IgD-negative memory B cell (primary cell): Measurements from ENCODE around the gene VAV2. TPM values are rescaled to one million over a fixed set of nuclear protein-coding genes. Genes with fewer than 3 reads are reported as not detected.

Experiments
- H3K27ac Mint-ChIP-seq, 3 donors: one replicate each; pipeline ENCODE4 v1.8.0; 2020 to 2022; ENCODE audit warnings: mild to moderate bottlenecking in 3 of 3, mixed read lengths in 3 of 3, moderate library complexity in 1 of 3
- H3K27me3 Mint-ChIP-seq: one replicate; pipeline ENCODE4 v1.8.0; 2021; ENCODE audit warnings: mixed read lengths
- H3K36me3 Mint-ChIP-seq: one replicate; pipeline ENCODE4 v1.8.0; 2020; ENCODE audit warnings: mild to moderate bottlenecking, mixed read lengths
- H3K4me1 Mint-ChIP-seq, 3 donors: one replicate each; pipeline ENCODE4 v1.8.0; 2020 to 2022; ENCODE audit warnings: mixed read lengths in 3 of 3, mild to moderate bottlenecking in 1 of 3
- H3K4me3 Mint-ChIP-seq, 4 donors: one replicate each; pipeline ENCODE4 v1.8.0; 2020 to 2022; ENCODE audit warnings: mild to moderate bottlenecking in 4 of 4, mixed read lengths in 4 of 4, moderate library complexity in 3 of 4
- H3K9me3 Mint-ChIP-seq, 3 donors: one replicate each; pipeline ENCODE4 v1.8.0; 2020 to 2021; ENCODE audit warnings: mixed read lengths in 3 of 3, mild to moderate bottlenecking in 1 of 3
- polyA plus RNA-seq: library from polyadenylated mRNA; unstranded; fragments of 300-500 nt; fragmentation: Illumina TruSeq; gene quantifications from one replicate; pipeline ENCODE4 v1.2.3, GENCODE V29; 2021

Gene VAV2
- polyA plus RNA-seq, 1 donor from 2014 or later: 28.7 TPM

DNA sequence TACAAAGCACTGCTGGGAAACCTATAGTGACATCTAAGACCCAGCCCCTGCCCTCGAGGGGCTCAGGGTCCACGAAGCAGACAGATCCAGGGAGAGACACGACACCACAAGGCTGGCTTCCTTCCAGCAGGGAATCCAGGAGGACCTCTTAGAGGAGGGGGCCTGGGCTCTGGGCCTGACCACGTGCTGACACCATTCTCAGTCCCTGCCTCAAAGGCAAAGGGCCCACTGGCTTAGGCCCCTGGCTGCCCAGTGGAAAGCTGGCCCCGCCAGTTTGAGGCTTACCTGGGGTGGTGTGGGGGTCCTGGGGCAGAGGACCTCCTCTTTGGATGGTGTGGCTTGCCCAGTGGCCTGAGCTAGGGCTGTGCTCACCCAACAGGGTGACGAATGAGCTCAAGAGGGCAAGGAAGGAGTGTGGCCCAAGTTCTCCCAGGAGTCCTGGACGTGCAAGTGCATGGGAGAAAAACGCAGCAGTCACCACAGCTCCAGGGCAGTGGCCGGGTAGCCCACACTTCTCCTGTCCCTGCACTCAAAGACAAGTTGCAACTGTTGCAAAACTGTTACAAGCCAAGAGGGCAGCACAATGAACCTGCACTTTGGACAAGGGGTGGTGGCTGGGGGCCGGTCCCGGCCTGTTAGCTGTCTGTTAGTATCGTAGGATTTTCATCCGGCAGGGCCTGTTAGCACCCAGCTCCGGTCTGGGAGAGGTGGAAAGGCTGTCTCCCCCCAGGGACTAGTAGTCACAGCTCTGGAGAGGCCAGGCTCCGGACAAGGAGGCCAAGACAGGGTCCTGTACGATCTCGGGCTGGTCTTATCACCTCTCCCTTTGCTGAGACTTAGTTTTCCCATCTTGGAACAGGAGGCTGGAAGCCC, 252.5 kb downstream of the VAV2 start:
- H3K27ac Mint-ChIP-seq: no peak overlapping the region
- H3K27me3 Mint-ChIP-seq: peaks cover 4% of the 10 kb centered on the region
- no peak overlapping the region for H3K4me3 Mint-ChIP-seq
- peaks cover 1% of the 10 kb centered on the region for H3K36me3 Mint-ChIP-seq
- H3K4me1 Mint-ChIP-seq: peaks cover 6 to 18% (median 11%) of the 10 kb centered on the region in 3 donors
- no peaks in the 10 kb centered on the region for H3K9me3 Mint-ChIP-seq

DNA sequence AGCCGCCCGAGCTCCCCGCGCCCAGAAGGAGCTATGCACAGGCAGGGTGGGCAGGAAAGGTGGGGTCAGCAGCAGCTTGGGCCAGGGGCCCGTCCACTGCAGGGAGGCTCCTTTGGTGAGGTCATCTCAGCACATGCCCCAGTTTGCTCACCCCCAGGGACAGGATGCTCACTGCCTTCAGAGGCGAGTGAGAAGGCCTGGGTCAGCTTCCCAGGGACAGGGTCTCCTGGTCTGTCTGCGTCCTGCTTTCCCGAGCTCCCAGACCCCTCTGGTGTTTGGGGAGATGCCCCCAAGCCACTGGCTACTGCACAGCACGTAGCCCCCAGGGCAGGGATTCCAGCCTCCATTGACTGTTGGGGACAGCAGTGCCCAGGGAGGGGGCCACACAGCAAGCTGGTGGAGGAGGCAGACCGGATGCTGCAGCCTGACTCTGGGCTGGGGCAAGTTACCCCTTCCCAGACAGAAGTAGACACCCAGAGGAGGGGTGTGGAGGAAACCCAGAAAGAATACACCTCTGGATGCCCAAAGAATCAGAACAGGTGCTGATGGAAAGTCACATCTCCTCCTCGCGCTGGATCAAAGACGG, 253.4 kb downstream of the VAV2 start:
- Mint-ChIP-seq H3K9me3 (no peaks in the 10 kb centered on the region), H3K4me3 (peak overlapping the region in 1 of 4 donors; percentile 85), H3K4me1 (peaks cover 9 to 18% (median 11%) of the 10 kb centered on the region in 3 donors), H3K36me3 (no peaks in the 10 kb centered on the region), H3K27me3 (peaks cover 1% of the 10 kb centered on the region), H3K27ac (no peak overlapping the region)

DNA sequence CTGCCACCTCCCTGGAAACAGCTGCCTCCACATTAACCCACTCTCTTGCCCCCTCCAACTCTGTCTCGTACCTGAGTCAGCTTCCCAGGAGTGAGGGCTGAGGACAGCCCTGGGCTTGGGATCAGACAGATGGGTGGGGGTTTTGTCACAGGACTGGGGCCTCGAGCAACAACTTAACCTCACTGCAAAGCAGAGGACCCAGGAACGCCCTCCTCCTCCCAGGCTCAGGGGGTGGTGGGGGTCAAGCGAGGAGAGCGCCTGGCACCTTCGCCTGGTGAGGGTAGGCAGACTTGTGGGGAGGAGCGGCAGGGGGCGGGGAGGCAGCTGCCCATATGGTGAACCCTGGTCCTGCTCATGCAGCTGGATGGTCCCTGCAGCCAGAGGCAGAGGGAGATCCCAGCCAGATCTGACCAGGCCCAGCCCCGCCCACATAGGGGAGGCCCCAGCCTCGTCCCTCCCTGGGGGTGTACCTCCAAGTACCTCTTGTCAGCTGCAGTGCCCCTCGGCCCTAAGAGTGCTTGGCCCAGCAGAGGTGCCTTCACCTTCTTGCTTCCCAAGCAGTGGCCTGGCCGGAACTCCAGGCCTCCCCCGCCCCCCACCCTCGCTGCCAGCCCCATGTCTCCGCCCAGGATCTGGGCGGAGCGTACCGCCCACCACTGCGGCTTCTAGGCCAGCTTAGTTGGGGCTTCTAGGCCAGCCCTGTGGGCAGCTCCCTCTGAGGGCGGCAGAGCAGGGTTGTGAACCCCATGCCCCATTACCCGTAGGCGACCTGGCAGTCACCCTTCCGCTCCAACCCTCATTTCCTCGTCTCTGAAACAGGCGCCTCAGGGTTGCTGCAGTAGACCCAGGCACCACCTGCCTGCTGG, 254.1 kb downstream of the VAV2 start, which contains the start of gene SARDH:
Gene SARDH, minus strand, starts transcription at position 579 of the 866 bp plus-strand sequence. CDS start 4,179 bp downstream, outside the sequence.
- peak within 1 kb of the TSS in 1 of 3 donors; percentile 69 for H3K27ac Mint-ChIP-seq
- H3K4me3 Mint-ChIP-seq: peak within 1 kb of the TSS in 3 of 4 donors; percentile 68 to 85 (median 71)
- H3K9me3 Mint-ChIP-seq: no peaks in the 10 kb centered on the region

DNA sequence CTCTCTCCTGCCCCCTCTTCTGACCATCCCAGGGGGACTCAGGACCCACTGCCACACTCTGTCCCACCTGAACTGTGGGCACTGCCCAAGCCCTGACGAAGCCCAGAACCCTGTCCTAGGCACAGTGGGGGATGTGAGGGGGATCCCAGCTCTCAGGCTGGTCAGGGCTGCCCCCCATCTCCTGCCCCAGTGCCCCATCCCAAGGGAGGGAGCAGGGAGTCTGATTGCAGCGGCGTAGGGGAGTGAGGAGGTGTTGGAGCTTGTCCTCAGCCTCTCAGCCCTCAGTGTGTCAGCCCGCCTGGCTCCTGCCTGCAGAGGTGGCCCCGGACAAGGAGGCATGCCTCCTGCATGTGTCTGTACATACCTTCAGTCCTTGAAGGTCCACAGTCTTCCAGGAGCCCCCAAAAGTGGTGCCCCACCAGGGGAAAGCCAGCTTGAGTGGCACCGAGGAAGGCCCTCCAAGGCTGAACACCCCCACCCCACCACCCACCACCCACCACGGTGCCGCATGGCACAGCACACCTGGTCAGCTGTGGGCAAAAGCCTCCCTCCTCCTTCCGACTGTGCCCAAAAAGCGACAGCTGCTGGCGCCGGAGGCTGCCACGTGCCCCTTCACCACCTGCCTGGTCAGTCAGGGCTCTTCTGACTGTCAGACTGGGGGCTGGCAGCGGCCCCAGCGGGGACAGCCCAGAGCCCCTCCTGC, 254.9 kb downstream of the VAV2 start:
- Mint-ChIP-seq H3K4me1 (peaks cover 9 to 18% (median 11%) of the 10 kb centered on the region in 3 donors), H3K4me3 (no peak overlapping the region), H3K27ac (no peak overlapping the region), H3K36me3 (no peaks in the 10 kb centered on the region), H3K9me3 (no peaks in the 10 kb centered on the region), H3K27me3 (peaks cover 2% of the 10 kb centered on the region)

More for the DNA sequence above, 254.1 kb downstream of the VAV2 start, which contains the start of gene SARDH:
- Mint-ChIP-seq H3K27me3 (peaks cover 3% of the 10 kb centered on the region), H3K4me1 (peaks cover 9 to 18% (median 11%) of the 10 kb centered on the region in 3 donors), H3K36me3 (no peaks in the 10 kb centered on the region)

GRCh38 chr9:133735931-133736330, 256.2 kb downstream of the VAV2 start:
- peaks cover 2% of the 10 kb centered on the region for H3K27me3 Mint-ChIP-seq
- no peaks in the 10 kb centered on the region for H3K9me3 Mint-ChIP-seq
- H3K4me3 Mint-ChIP-seq: peak overlapping the region in 2 of 4 donors; percentile 23 to 56
- peaks cover 9 to 18% (median 11%) of the 10 kb centered on the region in 3 donors for H3K4me1 Mint-ChIP-seq
- peak overlapping the region in 2 of 3 donors; percentile 76 to 88 for H3K27ac Mint-ChIP-seq
- H3K36me3 Mint-ChIP-seq: no peaks in the 10 kb centered on the region

- Mint-ChIP-seq H3K27me3 (peaks cover 2% of the 10 kb centered on the region), H3K4me3 (peak overlapping the region; percentile 10 to 89 (median 34)), H3K27ac (peak overlapping the region in 2 of 3 donors; percentile 76 to 88), H3K4me1 (peaks cover 9 to 18% (median 11%) of the 10 kb centered on the region in 3 donors), H3K9me3 (no peaks in the 10 kb centered on the region), H3K36me3 (no peaks in the 10 kb centered on the region)
These were observed 256.7 kb downstream of the VAV2 start for GRCh38 chr9:133735415-133735775.

DNA sequence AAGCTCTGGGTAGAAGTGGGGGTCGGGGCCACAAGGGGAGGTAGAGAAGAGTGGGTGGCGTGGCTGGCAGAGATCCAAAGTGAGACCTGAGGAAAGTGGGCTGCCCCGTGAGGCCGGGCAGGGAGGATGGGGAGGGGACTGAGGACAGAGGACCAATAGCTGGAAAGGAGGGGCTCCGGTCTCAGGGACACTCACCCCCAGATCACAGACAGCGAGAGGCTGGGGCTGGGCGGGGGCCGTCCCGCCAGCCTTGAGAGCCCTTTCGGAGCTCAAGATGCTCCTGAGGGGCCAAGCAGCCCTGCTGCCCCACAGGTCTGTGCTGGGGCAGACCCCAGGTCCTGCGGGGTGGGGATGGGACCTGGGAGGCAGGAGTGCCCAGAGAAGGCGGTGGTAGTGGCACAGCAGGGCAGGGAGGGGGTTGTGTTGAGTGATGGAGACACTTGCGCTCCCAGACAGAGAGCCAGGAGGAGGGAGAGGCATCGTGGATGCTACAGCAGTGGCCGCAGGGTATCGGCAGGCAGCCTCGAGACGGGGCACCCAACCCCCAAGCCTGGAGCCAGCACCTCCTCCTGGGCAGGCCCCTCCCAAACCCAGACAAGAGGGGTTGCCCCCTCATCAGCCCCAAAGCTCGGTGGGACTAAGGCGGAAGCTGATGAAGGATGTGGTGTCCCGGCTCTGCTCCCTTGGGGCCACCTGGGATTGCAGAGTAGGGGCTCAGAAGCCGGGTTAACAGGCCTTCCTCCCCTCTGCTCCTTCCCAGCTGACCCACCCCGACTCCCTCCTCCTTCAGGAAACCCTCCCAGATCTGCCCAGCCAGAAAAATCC, 257.3 kb downstream of the VAV2 start:
- peaks cover 9 to 18% (median 11%) of the 10 kb centered on the region in 3 donors for H3K4me1 Mint-ChIP-seq
- H3K36me3 Mint-ChIP-seq: no peaks in the 10 kb centered on the region
- H3K4me3 Mint-ChIP-seq: peak overlapping the region; percentile 10 to 89 (median 54)
- peaks cover 2% of the 10 kb centered on the region for H3K27me3 Mint-ChIP-seq
- peak overlapping the region in 2 of 3 donors; percentile 76 to 88 for H3K27ac Mint-ChIP-seq
- no peaks in the 10 kb centered on the region for H3K9me3 Mint-ChIP-seq

- H3K9me3 Mint-ChIP-seq: no peaks in the 10 kb centered on the region
- no peaks in the 10 kb centered on the region for H3K36me3 Mint-ChIP-seq
- peaks cover 9 to 18% (median 11%) of the 10 kb centered on the region in 3 donors for H3K4me1 Mint-ChIP-seq
- H3K27ac Mint-ChIP-seq: no peak overlapping the region
- H3K27me3 Mint-ChIP-seq: peaks cover 2% of the 10 kb centered on the region
- peak overlapping the region in 2 of 4 donors; percentile 68 to 86 for H3K4me3 Mint-ChIP-seq
These were observed 258.2 kb downstream of the VAV2 start for GRCh38 chr9:133733796-133734533.

DNA sequence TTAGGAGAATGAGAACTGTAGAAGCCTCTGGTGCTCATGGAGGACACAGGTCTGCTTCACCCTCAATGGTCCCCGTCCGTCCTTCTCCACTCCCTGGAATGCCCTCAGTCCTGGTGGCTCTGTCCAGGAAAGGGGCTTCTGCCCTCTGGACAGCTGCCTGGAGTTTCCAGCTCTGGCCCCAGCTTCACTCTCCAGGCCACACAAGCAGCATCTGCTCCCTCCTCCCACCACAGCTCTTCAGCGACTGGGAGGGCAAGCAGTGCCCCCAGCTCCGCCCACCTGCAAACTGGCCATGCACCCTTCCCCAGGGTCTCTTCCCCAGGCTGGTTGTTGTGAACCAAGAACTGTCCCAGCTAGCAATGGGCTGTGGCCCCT, 258.7 kb downstream of the VAV2 start:
- H3K4me3 Mint-ChIP-seq: peak overlapping the region in 1 of 4 donors; percentile 17
- no peak overlapping the region for H3K27ac Mint-ChIP-seq
- no peaks in the 10 kb centered on the region for H3K36me3 Mint-ChIP-seq
- no peaks in the 10 kb centered on the region for H3K9me3 Mint-ChIP-seq
- H3K27me3 Mint-ChIP-seq: peaks cover 2% of the 10 kb centered on the region
- H3K4me1 Mint-ChIP-seq: peaks cover 9 to 18% (median 11%) of the 10 kb centered on the region in 3 donors

GRCh38 chr9:133732639-133733408, 259.3 kb downstream of the VAV2 start:
- Mint-ChIP-seq H3K36me3 (no peaks in the 10 kb centered on the region), H3K27ac (no peak overlapping the region), H3K4me3 (peak overlapping the region in 2 of 4 donors; percentile 16 to 17), H3K9me3 (no peaks in the 10 kb centered on the region), H3K4me1 (peaks cover 9 to 18% (median 11%) of the 10 kb centered on the region in 3 donors), H3K27me3 (peaks cover 2% of the 10 kb centered on the region)

DNA sequence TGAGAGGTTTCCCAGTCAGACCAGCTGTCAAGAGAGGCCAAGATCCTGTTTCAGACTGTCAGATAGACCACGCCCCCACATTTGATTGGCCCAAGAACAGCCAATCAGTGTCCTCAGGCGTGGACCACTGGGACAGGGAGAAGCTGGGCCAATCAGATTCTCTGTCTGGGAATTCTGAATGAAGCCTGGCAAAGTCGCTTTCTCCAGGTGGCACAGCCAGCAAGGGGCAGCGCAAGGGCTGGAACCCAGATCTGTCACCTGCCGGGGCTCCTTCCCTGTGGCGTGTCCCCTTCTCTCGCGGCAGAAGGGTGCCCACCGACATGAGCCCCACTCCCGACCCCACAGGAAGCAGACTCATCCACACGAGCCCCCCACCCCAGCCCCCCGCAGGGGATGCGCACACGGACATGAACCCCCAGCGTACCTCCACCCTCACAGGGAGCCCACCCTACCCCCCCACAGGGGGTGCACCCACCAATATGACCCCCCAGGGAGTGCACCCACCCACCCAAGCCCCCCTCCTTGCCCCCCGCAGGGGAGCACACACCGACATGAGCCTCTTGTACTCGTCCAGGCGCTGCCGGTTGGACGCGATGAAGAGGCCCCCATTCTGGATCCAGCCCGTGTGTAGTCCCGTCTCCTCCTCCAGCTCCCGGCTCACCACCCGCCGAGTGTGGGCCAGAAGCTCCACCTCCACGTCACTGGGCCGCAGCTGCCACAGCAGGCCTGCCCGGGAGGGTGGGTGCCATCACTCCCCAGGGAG, 260.1 kb downstream of the VAV2 start:
- H3K4me3 Mint-ChIP-seq: no peak overlapping the region
- no peaks in the 10 kb centered on the region for H3K9me3 Mint-ChIP-seq
- peaks cover 9 to 18% (median 11%) of the 10 kb centered on the region in 3 donors for H3K4me1 Mint-ChIP-seq
- no peak overlapping the region for H3K27ac Mint-ChIP-seq
- H3K36me3 Mint-ChIP-seq: no peaks in the 10 kb centered on the region
- H3K27me3 Mint-ChIP-seq: peaks cover 2% of the 10 kb centered on the region
